CD4-positive, alpha-beta memory T cell (primary cell): ENCODE measurements around the gene UBE2QL1. TPM values are rescaled to one million over a fixed set of nuclear protein-coding genes. Genes with fewer than 3 reads are reported as not detected.

Experiments
- CTCF ChIA-PET: fragments of 350-600 bp; sonication (Branson Sonifier 250); formaldehyde crosslinking; loops from one replicate; lab custom pipeline; 2021; ENCODE audit warnings: inconsistent platforms; ENCODE audit not compliant: partially characterized antibody; lab: Charles Lee
- POLR2A ChIA-PET: fragments of 350-600 bp; sonication (Branson Sonifier 250); formaldehyde crosslinking; loops from one replicate; lab custom pipeline; 2021; ENCODE audit not compliant: partially characterized antibody; lab: Charles Lee
- DNase-seq, 5 donors: peaks; one replicate each; pipeline versions ENCODE4 v3.0.0 to v3.0.0-alpha.2; 2020 to 2022; ENCODE audit warnings: mixed read lengths in 1 of 5
- H3K27ac ChIP-seq: one replicate; pipeline ENCODE4 v1.7.0; 2013; ENCODE audit warnings: low read depth, low read length
- H3K27me3 ChIP-seq: 2 replicates; pipeline ENCODE4 v1.7.0; 2013; ENCODE audit warnings: mild to moderate bottlenecking, low read length, moderate library complexity; ENCODE audit not compliant: insufficient read depth
- H3K36me3 ChIP-seq: 2 replicates; pipeline ENCODE4 v1.7.0; 2013; ENCODE audit warnings: mild to moderate bottlenecking, low read length, moderate library complexity; ENCODE audit not compliant: insufficient read depth
- H3K4me1 ChIP-seq: 2 replicates; pipeline ENCODE4 v1.7.0; 2013; ENCODE audit warnings: mild to moderate bottlenecking, low read length, moderate library complexity; ENCODE audit not compliant: insufficient read depth
- H3K4me3 ChIP-seq, 2 donors: one replicate each; pipeline ENCODE4 v1.7.0; 2013; ENCODE audit warnings: low read length in 2 of 2, mild to moderate bottlenecking in 1 of 2
- H3K9me3 ChIP-seq, 2 donors: one replicate each; pipeline ENCODE4 v1.7.0; 2013; ENCODE audit warnings: low read length in 2 of 2, control low read depth in 1 of 2; ENCODE audit not compliant: control insufficient read depth in 1 of 2
- H3K27ac Mint-ChIP-seq, 7 donors: one replicate each; pipeline ENCODE4 v1.8.0; 2020 to 2021; ENCODE audit warnings: mixed read lengths in 7 of 7, mild to moderate bottlenecking in 6 of 7, inconsistent platforms in 3 of 7, moderate library complexity in 3 of 7
- H3K27me3 Mint-ChIP-seq, 2 donors: one replicate each; pipeline ENCODE4 v1.8.0; 2020 to 2021; ENCODE audit warnings: mixed read lengths in 2 of 2
- H3K36me3 Mint-ChIP-seq, 2 donors: one replicate each; pipeline ENCODE4 v1.8.0; 2020 to 2021; ENCODE audit warnings: mixed read lengths in 2 of 2, inconsistent platforms in 1 of 2, mild to moderate bottlenecking in 1 of 2
- H3K4me1 Mint-ChIP-seq, 4 donors: one replicate each; pipeline ENCODE4 v1.8.0; 2020 to 2021; ENCODE audit warnings: mixed read lengths in 4 of 4, mild to moderate bottlenecking in 1 of 4
- H3K4me3 Mint-ChIP-seq, 8 donors: one replicate each; pipeline ENCODE4 v1.8.0; 2020 to 2021; ENCODE audit warnings: mixed read lengths in 8 of 8, mild to moderate bottlenecking in 7 of 8, moderate library complexity in 6 of 8, inconsistent platforms in 3 of 8
- H3K9me3 Mint-ChIP-seq, 8 donors: one replicate each; pipeline ENCODE4 v1.8.0; 2020 to 2021; ENCODE audit warnings: mixed read lengths in 8 of 8, mild to moderate bottlenecking in 5 of 8, inconsistent platforms in 3 of 8, moderate library complexity in 1 of 8
- intact Hi-C: fragments of 100-400 bp; cut with micrococcal nuclease; formaldehyde crosslinking; loops from one replicate; pipeline ENCODE4 v1.15.1; 2023
- polyA plus RNA-seq, 2 donors: library from polyadenylated mRNA; unstranded; fragments of 300-500 nt; fragmentation: Illumina TruSeq; gene quantifications; one replicate each; pipeline ENCODE4 v1.2.3, GENCODE V29; 2021
- total RNA-seq, 2 experiments: library from RNA; stranded (reverse); gene quantifications; one replicate each; pipeline ENCODE4 v1.2.3, GENCODE V29; 2021

The UBE2QL1 gene
- total and polyA plus RNA-seq, 4 experiments from 2014 or later, result not detected

GRCh38 chr5:6471252-6471651 lies 22.6 kb downstream of the UBE2QL1 start:
- ChIA-PET POLR2A (no interaction called here), CTCF (interaction anchor here (1.1 kb wide), 1 partner anchor 14 kb away, joined by 3 read pairs; no protein-coding TSS in a partner anchor)
- intact Hi-C loops, result no loop called here
- Mint-ChIP-seq H3K27me3 (peaks cover 8 to 31% of the 10 kb centered on the region in 2 donors), H3K9me3 (peaks cover 0 to 10% (median 1%) of the 10 kb centered on the region in 8 donors), H3K4me1 (no peaks in the 10 kb centered on the region), H3K36me3 (no peaks in the 10 kb centered on the region), H3K4me3 (no peak overlapping the region), H3K27ac (no peak overlapping the region)
- Histone ChIP-seq H3K36me3 (no peaks in the 10 kb centered on the region), H3K27me3 (no peaks in the 10 kb centered on the region), H3K4me1 (no peaks in the 10 kb centered on the region), H3K9me3 (no peaks in the 10 kb centered on the region), H3K27ac (no peak overlapping the region), H3K4me3 (no peak overlapping the region)
- no peak for DNase-seq

- Histone ChIP-seq H3K27ac (no peak overlapping the region), H3K4me1 (no peaks in the 10 kb centered on the region), H3K27me3 (no peaks in the 10 kb centered on the region), H3K36me3 (no peaks in the 10 kb centered on the region), H3K4me3 (no peak overlapping the region), H3K9me3 (no peaks in the 10 kb centered on the region)
- H3K4me3 Mint-ChIP-seq, result peak overlapping the region in 1 of 8 donors; percentile 4
- H3K36me3 Mint-ChIP-seq, result no peaks in the 10 kb centered on the region
- peaks cover 0 to 10% (median 1%) of the 10 kb centered on the region in 8 donors for H3K9me3 Mint-ChIP-seq
- ChIA-PET CTCF (no interaction called here), POLR2A (no interaction called here)
- peaks cover 8 to 25% of the 10 kb centered on the region in 2 donors for H3K27me3 Mint-ChIP-seq
- intact Hi-C loops, result no loop called here
- DNase-seq, result no peak
- no peak overlapping the region for H3K27ac Mint-ChIP-seq
- H3K4me1 Mint-ChIP-seq, result no peaks in the 10 kb centered on the region
Measured at GRCh38 chr5:6472792-6473191, 24.1 kb downstream of the UBE2QL1 start.

GRCh38 chr5:6473284-6473683 lies 24.6 kb downstream of the UBE2QL1 start:
- Histone ChIP-seq H3K9me3 (no peaks in the 10 kb centered on the region), H3K4me3 (no peak overlapping the region), H3K27ac (no peak overlapping the region), H3K36me3 (no peaks in the 10 kb centered on the region), H3K27me3 (no peaks in the 10 kb centered on the region), H3K4me1 (no peaks in the 10 kb centered on the region)
- no peaks in the 10 kb centered on the region for H3K36me3 Mint-ChIP-seq
- peaks cover 0 to 10% (median 1%) of the 10 kb centered on the region in 8 donors for H3K9me3 Mint-ChIP-seq
- no peaks in the 10 kb centered on the region for H3K4me1 Mint-ChIP-seq
- ChIA-PET CTCF (no interaction called here), POLR2A (no interaction called here)
- H3K27me3 Mint-ChIP-seq, result peaks cover 8 to 21% of the 10 kb centered on the region in 2 donors
- H3K4me3 Mint-ChIP-seq, result no peak overlapping the region
- no peak for DNase-seq
- intact Hi-C loops, result no loop called here
- no peak overlapping the region for H3K27ac Mint-ChIP-seq

GRCh38 chr5:6475626-6476312 lies 27.1 kb downstream of the UBE2QL1 start:
- H3K27me3 ChIP-seq, result no peaks in the 10 kb centered on the region
- H3K36me3 Mint-ChIP-seq, result no peaks in the 10 kb centered on the region
- no peak overlapping the region for H3K27ac Mint-ChIP-seq
- H3K9me3 ChIP-seq, result no peaks in the 10 kb centered on the region
- peaks cover 6 to 14% of the 10 kb centered on the region in 2 donors for H3K27me3 Mint-ChIP-seq
- H3K4me1 ChIP-seq, result no peaks in the 10 kb centered on the region
- no peaks in the 10 kb centered on the region for H3K36me3 ChIP-seq
- H3K4me3 ChIP-seq, result no peak overlapping the region
- DNase-seq, result no peak
- ChIA-PET CTCF (no interaction called here), POLR2A (no interaction called here)
- intact Hi-C loops, result no loop called here
- H3K27ac ChIP-seq, result no peak overlapping the region
- no peaks in the 10 kb centered on the region for H3K4me1 Mint-ChIP-seq
- no peak overlapping the region for H3K4me3 Mint-ChIP-seq
- peaks cover 0 to 10% (median under 1%) of the 10 kb centered on the region in 8 donors for H3K9me3 Mint-ChIP-seq

- Mint-ChIP-seq H3K4me3 (no peak overlapping the region), H3K4me1 (no peaks in the 10 kb centered on the region), H3K36me3 (no peaks in the 10 kb centered on the region), H3K9me3 (peaks cover 0 to 9% (median 0%) of the 10 kb centered on the region in 8 donors), H3K27me3 (peaks cover 5 to 11% of the 10 kb centered on the region in 2 donors), H3K27ac (no peak overlapping the region)
- H3K27me3 ChIP-seq, result no peaks in the 10 kb centered on the region
- H3K27ac ChIP-seq, result no peak overlapping the region
- no peak overlapping the region for H3K4me3 ChIP-seq
- no peaks in the 10 kb centered on the region for H3K9me3 ChIP-seq
- H3K4me1 ChIP-seq, result no peaks in the 10 kb centered on the region
- intact Hi-C loops, result no loop called here
- POLR2A ChIA-PET, result no interaction called here
- H3K36me3 ChIP-seq, result no peaks in the 10 kb centered on the region
- no peak for DNase-seq
- CTCF ChIA-PET, result no interaction called here
Measured at GRCh38 chr5:6476313-6476661, 27.6 kb downstream of the UBE2QL1 start.

- Histone ChIP-seq H3K27me3 (no peaks in the 10 kb centered on the region), H3K36me3 (no peaks in the 10 kb centered on the region), H3K27ac (no peak overlapping the region), H3K9me3 (no peaks in the 10 kb centered on the region), H3K4me3 (no peak overlapping the region), H3K4me1 (no peaks in the 10 kb centered on the region)
- Mint-ChIP-seq H3K27me3 (peaks cover 4 to 11% of the 10 kb centered on the region in 2 donors), H3K4me3 (no peak overlapping the region), H3K36me3 (no peaks in the 10 kb centered on the region), H3K27ac (peak overlapping the region in 1 of 7 donors; percentile 22), H3K9me3 (no peaks in the 10 kb centered on the region), H3K4me1 (no peaks in the 10 kb centered on the region)
- intact Hi-C loops, result no loop called here
- no peak for DNase-seq
- POLR2A ChIA-PET, result no interaction called here
- CTCF ChIA-PET, result no interaction called here
Measured at GRCh38 chr5:6478793-6479192, 30.1 kb downstream of the UBE2QL1 start.

GRCh38 chr5:6480133-6481051 lies 31.7 kb downstream of the UBE2QL1 start:
- Histone ChIP-seq H3K9me3 (no peaks in the 10 kb centered on the region), H3K27ac (no peak overlapping the region), H3K4me1 (no peaks in the 10 kb centered on the region), H3K27me3 (no peaks in the 10 kb centered on the region), H3K4me3 (no peak overlapping the region), H3K36me3 (no peaks in the 10 kb centered on the region)
- H3K36me3 Mint-ChIP-seq, result no peaks in the 10 kb centered on the region
- H3K27me3 Mint-ChIP-seq, result peaks cover 2 to 7% of the 10 kb centered on the region in 2 donors
- no peak for DNase-seq
- H3K4me1 Mint-ChIP-seq, result no peaks in the 10 kb centered on the region
- ChIA-PET CTCF (no interaction called here), POLR2A (interaction anchor here (0.6 kb wide), 1 partner anchor 649 kb away, joined by 3 read pairs; no protein-coding TSS in a partner anchor)
- H3K4me3 Mint-ChIP-seq, result no peak overlapping the region
- intact Hi-C loops, result no loop called here
- H3K9me3 Mint-ChIP-seq, result no peaks in the 10 kb centered on the region
- no peak overlapping the region for H3K27ac Mint-ChIP-seq
